WTC11 (cell line): Measurements from ENCODE around the gene ACSL5. TPM values are rescaled to one million over a fixed set of nuclear protein-coding genes. Genes with fewer than 3 reads are reported as not detected.

ENCODE experiments used
- ATAC-seq: fragments of 200-7000 bp; cut with Tn5 transposase; 2 replicates; pipeline ENCODE4 v1.10.0; 2021; ENCODE audit warnings: mild to moderate bottlenecking, moderate library complexity
- CTCF ChIA-PET: fragments of 300-600 bp; sonication (Branson Sonifier 250); formaldehyde crosslinking; loops from one replicate; lab custom pipeline; 2021; ENCODE audit warnings: antibody characterized with exemption; lab: Charles Lee
- POLR2A ChIA-PET: fragments of 350-600 bp; sonication (Branson Sonifier 250); formaldehyde crosslinking; loops from one replicate; lab custom pipeline; 2021; ENCODE audit warnings: antibody characterized with exemption; lab: Charles Lee
- DNase-seq: peaks from one replicate; pipeline ENCODE4 v3.0.0; 2021; ENCODE audit warnings: low spot score
- H3K27ac Mint-ChIP-seq: 2 replicates; pipeline ENCODE4 v1.8.0; 2021; ENCODE audit warnings: mixed read lengths
- H3K27me3 Mint-ChIP-seq: 2 replicates; pipeline ENCODE4 v1.8.0; 2021; ENCODE audit warnings: low read depth, mild to moderate bottlenecking, moderate library complexity, mixed read lengths
- H3K36me3 Mint-ChIP-seq: 2 replicates; pipeline ENCODE4 v1.8.0; 2021; ENCODE audit warnings: mixed read lengths
- H3K4me1 Mint-ChIP-seq: 2 replicates; pipeline ENCODE4 v1.8.0; 2022; ENCODE audit warnings: mixed read lengths
- H3K4me3 Mint-ChIP-seq: 2 replicates; pipeline ENCODE4 v1.8.0; 2021; ENCODE audit warnings: mild to moderate bottlenecking, moderate library complexity, mixed read lengths
- H3K9me3 Mint-ChIP-seq: 2 replicates; pipeline ENCODE4 v1.8.0; 2021; ENCODE audit warnings: mixed read lengths
- ETV6 ChIP-seq: sonication (generic); formaldehyde crosslinking; IDR thresholded peaks from 2 replicates; pipeline ENCODE4 v1.8.1; 2022; ENCODE audit warnings: mild to moderate bottlenecking, missing genetic modification reagents
- FOXP1 ChIP-seq: sonication (generic); formaldehyde crosslinking; IDR thresholded peaks from 2 replicates; pipeline ENCODE4 v1.8.0; 2022; ENCODE audit warnings: missing genetic modification reagents, mild to moderate bottlenecking, moderate library complexity, borderline replicate concordance
- NFATC4 ChIP-seq: fragments of 250-450 bp; sonication (Bioruptor Pico); IDR thresholded peaks from 2 replicates; pipeline ENCODE4 v1.9.0; 2021; ENCODE audit warnings: mild to moderate bottlenecking
- TCF7 ChIP-seq: sonication (generic); formaldehyde crosslinking; IDR thresholded peaks from 2 replicates; pipeline ENCODE4 v1.8.0; 2022; ENCODE audit warnings: mild to moderate bottlenecking, low read depth, missing genetic modification reagents, moderate library complexity
- ZNF232 ChIP-seq: sonication (generic); formaldehyde crosslinking; IDR thresholded peaks from 2 replicates; pipeline ENCODE4 v1.8.0; 2022; ENCODE audit warnings: mild to moderate bottlenecking, missing genetic modification reagents
- ZNF396 ChIP-seq: fragments of 250-450 bp; sonication (Bioruptor Pico); IDR thresholded peaks from 2 replicates; pipeline ENCODE4 v1.8.0; 2021; ENCODE audit warnings: mild to moderate bottlenecking, moderate library complexity, borderline replicate concordance
- ZNF423 ChIP-seq: fragments of 250-450 bp; sonication (Bioruptor Pico); IDR thresholded peaks from 2 replicates; pipeline ENCODE4 v2.1.2; 2022; ENCODE audit warnings: mild to moderate bottlenecking, moderate library complexity
- total RNA-seq: library from RNA; stranded (reverse); gene quantifications from 3 replicates; pipeline ENCODE4 v1.2.3, GENCODE V29; 2021
- TF ChIP-seq, protein P1 (sequence below): fragments of 250-450 bp; sonication (Bioruptor Pico); IDR thresholded peaks from 2 replicates; pipeline ENCODE4 v1.8.0; 2021; ENCODE audit warnings: mild to moderate bottlenecking
- TF ChIP-seq, protein P2 (sequence below): sonication (generic); formaldehyde crosslinking; IDR thresholded peaks from 2 replicates; pipeline ENCODE4 v1.8.1; 2022; ENCODE audit warnings: low read depth, missing genetic modification reagents, borderline replicate concordance
- TF ChIP-seq, protein P3 (sequence below): sonication (generic); formaldehyde crosslinking; conservative IDR thresholded peaks from 2 replicates; pipeline ENCODE4 v1.8.1; 2023; ENCODE audit warnings: mild to moderate bottlenecking, low read depth, missing genetic modification reagents, moderate library complexity
- TF ChIP-seq, protein P4 (sequence below): fragments of 250-450 bp; sonication (Bioruptor Pico); IDR thresholded peaks from 2 replicates; pipeline ENCODE4 v1.9.0; 2021; ENCODE audit warnings: moderate library complexity, mild to moderate bottlenecking, inconsistent platforms, borderline replicate concordance
- TF ChIP-seq, protein P5 (sequence below): sonication (generic); formaldehyde crosslinking; IDR thresholded peaks from 2 replicates; pipeline ENCODE4 v1.8.0; 2023; ENCODE audit warnings: missing genetic modification reagents
- TF ChIP-seq, protein P6 (sequence below): fragments of 250-450 bp; sonication (Bioruptor Pico); IDR thresholded peaks from 2 replicates; pipeline ENCODE4 v1.9.0; 2021; ENCODE audit warnings: mild to moderate bottlenecking
- TF ChIP-seq, protein P7 (sequence below): fragments of 250-450 bp; sonication (Bioruptor Pico); IDR thresholded peaks from 2 replicates; pipeline ENCODE4 v1.9.0; 2021; ENCODE audit warnings: mild to moderate bottlenecking, borderline replicate concordance
- TF ChIP-seq, protein P8 (sequence below): sonication (generic); formaldehyde crosslinking; IDR thresholded peaks from 2 replicates; pipeline ENCODE4 v1.8.0; 2022; ENCODE audit warnings: mild to moderate bottlenecking, missing genetic modification reagents

The ACSL5 gene
- total RNA-seq, 1 experiment from 2014 or later = 0.22 TPM

DNA sequence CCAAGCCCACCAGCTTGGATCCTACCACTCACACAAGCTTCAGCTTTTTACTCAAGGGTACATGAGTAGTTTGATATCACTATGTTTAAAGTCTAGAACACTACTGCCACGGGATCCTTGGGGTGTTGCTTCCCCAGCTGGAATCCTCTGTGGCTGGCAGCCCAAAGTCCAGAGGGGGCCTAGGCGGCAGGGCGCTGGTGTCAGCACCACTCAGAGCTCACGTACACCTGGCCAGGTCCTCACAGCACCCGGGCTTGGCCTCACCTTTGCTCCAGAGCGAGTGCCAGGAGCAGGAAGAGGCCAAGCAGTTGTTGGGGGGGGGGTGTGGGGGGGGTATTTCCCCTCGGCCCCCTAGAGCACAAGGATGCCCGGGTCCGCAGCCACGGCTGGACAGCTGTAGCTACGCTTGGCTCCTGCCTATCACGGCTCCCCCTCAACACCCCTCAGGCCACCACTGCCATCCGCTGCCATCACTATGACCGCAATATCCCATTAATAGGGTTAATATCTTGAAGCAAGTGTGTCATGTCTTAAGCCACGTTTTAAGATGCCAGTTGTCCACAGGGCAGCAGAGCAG lies 55.8 kb downstream of the ACSL5 start:
- CTCF ChIA-PET = no interaction called here
- Mint-ChIP-seq H3K4me3 (no peak overlapping the region), H3K9me3 (no peaks in the 10 kb centered on the region), H3K27ac (no peak overlapping the region), H3K36me3 (peaks cover 26% of the 10 kb centered on the region), H3K4me1 (no peaks in the 10 kb centered on the region), H3K27me3 (no peaks in the 10 kb centered on the region)
- POLR2A ChIA-PET = no interaction called here
- ATAC-seq = no peak
- DNase-seq = no peak
- TF ChIP-seq ZNF396 (CRISPR knock-in tag) (no peak), ZNF232 (CRISPR knock-in tag) (no peak), TCF7 (CRISPR knock-in tag) (no peak), ZNF423 (CRISPR knock-in tag) (no peak), NFATC4 (CRISPR knock-in tag) (no peak), ETV6 (CRISPR knock-in tag) (no peak), FOXP1 (CRISPR knock-in tag) (no peak)
- TF ChIP-seq, protein P1, sequence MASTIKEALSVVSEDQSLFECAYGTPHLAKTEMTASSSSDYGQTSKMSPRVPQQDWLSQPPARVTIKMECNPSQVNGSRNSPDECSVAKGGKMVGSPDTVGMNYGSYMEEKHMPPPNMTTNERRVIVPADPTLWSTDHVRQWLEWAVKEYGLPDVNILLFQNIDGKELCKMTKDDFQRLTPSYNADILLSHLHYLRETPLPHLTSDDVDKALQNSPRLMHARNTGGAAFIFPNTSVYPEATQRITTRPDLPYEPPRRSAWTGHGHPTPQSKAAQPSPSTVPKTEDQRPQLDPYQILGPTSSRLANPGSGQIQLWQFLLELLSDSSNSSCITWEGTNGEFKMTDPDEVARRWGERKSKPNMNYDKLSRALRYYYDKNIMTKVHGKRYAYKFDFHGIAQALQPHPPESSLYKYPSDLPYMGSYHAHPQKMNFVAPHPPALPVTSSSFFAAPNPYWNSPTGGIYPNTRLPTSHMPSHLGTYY (CRISPR knock-in tag) = no peak
- TF ChIP-seq, protein P2, sequence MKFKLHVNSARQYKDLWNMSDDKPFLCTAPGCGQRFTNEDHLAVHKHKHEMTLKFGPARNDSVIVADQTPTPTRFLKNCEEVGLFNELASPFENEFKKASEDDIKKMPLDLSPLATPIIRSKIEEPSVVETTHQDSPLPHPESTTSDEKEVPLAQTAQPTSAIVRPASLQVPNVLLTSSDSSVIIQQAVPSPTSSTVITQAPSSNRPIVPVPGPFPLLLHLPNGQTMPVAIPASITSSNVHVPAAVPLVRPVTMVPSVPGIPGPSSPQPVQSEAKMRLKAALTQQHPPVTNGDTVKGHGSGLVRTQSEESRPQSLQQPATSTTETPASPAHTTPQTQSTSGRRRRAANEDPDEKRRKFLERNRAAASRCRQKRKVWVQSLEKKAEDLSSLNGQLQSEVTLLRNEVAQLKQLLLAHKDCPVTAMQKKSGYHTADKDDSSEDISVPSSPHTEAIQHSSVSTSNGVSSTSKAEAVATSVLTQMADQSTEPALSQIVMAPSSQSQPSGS (CRISPR knock-in tag) = no peak
- TF ChIP-seq, protein P3, sequence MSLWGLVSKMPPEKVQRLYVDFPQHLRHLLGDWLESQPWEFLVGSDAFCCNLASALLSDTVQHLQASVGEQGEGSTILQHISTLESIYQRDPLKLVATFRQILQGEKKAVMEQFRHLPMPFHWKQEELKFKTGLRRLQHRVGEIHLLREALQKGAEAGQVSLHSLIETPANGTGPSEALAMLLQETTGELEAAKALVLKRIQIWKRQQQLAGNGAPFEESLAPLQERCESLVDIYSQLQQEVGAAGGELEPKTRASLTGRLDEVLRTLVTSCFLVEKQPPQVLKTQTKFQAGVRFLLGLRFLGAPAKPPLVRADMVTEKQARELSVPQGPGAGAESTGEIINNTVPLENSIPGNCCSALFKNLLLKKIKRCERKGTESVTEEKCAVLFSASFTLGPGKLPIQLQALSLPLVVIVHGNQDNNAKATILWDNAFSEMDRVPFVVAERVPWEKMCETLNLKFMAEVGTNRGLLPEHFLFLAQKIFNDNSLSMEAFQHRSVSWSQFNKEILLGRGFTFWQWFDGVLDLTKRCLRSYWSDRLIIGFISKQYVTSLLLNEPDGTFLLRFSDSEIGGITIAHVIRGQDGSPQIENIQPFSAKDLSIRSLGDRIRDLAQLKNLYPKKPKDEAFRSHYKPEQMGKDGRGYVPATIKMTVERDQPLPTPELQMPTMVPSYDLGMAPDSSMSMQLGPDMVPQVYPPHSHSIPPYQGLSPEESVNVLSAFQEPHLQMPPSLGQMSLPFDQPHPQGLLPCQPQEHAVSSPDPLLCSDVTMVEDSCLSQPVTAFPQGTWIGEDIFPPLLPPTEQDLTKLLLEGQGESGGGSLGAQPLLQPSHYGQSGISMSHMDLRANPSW (CRISPR knock-in tag) = no peak
- TF ChIP-seq, protein P4, sequence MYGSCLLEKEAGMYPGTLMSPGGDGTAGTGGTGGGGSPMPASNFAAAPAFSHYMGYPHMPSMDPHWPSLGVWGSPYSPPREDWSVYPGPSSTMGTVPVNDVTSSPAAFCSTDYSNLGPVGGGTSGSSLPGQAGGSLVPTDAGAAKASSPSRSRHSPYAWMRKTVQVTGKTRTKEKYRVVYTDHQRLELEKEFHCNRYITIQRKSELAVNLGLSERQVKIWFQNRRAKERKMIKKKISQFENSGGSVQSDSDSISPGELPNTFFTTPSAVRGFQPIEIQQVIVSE (CRISPR knock-in tag) = no peak
- TF ChIP-seq, protein P5, sequence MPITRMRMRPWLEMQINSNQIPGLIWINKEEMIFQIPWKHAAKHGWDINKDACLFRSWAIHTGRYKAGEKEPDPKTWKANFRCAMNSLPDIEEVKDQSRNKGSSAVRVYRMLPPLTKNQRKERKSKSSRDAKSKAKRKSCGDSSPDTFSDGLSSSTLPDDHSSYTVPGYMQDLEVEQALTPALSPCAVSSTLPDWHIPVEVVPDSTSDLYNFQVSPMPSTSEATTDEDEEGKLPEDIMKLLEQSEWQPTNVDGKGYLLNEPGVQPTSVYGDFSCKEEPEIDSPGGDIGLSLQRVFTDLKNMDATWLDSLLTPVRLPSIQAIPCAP (CRISPR knock-in tag) = no peak
- TF ChIP-seq, protein P6, sequence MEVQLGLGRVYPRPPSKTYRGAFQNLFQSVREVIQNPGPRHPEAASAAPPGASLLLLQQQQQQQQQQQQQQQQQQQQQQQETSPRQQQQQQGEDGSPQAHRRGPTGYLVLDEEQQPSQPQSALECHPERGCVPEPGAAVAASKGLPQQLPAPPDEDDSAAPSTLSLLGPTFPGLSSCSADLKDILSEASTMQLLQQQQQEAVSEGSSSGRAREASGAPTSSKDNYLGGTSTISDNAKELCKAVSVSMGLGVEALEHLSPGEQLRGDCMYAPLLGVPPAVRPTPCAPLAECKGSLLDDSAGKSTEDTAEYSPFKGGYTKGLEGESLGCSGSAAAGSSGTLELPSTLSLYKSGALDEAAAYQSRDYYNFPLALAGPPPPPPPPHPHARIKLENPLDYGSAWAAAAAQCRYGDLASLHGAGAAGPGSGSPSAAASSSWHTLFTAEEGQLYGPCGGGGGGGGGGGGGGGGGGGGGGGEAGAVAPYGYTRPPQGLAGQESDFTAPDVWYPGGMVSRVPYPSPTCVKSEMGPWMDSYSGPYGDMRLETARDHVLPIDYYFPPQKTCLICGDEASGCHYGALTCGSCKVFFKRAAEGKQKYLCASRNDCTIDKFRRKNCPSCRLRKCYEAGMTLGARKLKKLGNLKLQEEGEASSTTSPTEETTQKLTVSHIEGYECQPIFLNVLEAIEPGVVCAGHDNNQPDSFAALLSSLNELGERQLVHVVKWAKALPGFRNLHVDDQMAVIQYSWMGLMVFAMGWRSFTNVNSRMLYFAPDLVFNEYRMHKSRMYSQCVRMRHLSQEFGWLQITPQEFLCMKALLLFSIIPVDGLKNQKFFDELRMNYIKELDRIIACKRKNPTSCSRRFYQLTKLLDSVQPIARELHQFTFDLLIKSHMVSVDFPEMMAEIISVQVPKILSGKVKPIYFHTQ = no peak
- TF ChIP-seq, protein P7, sequence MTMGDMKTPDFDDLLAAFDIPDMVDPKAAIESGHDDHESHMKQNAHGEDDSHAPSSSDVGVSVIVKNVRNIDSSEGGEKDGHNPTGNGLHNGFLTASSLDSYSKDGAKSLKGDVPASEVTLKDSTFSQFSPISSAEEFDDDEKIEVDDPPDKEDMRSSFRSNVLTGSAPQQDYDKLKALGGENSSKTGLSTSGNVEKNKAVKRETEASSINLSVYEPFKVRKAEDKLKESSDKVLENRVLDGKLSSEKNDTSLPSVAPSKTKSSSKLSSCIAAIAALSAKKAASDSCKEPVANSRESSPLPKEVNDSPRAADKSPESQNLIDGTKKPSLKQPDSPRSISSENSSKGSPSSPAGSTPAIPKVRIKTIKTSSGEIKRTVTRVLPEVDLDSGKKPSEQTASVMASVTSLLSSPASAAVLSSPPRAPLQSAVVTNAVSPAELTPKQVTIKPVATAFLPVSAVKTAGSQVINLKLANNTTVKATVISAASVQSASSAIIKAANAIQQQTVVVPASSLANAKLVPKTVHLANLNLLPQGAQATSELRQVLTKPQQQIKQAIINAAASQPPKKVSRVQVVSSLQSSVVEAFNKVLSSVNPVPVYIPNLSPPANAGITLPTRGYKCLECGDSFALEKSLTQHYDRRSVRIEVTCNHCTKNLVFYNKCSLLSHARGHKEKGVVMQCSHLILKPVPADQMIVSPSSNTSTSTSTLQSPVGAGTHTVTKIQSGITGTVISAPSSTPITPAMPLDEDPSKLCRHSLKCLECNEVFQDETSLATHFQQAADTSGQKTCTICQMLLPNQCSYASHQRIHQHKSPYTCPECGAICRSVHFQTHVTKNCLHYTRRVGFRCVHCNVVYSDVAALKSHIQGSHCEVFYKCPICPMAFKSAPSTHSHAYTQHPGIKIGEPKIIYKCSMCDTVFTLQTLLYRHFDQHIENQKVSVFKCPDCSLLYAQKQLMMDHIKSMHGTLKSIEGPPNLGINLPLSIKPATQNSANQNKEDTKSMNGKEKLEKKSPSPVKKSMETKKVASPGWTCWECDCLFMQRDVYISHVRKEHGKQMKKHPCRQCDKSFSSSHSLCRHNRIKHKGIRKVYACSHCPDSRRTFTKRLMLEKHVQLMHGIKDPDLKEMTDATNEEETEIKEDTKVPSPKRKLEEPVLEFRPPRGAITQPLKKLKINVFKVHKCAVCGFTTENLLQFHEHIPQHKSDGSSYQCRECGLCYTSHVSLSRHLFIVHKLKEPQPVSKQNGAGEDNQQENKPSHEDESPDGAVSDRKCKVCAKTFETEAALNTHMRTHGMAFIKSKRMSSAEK (CRISPR knock-in tag) = no peak
- TF ChIP-seq, protein P8, sequence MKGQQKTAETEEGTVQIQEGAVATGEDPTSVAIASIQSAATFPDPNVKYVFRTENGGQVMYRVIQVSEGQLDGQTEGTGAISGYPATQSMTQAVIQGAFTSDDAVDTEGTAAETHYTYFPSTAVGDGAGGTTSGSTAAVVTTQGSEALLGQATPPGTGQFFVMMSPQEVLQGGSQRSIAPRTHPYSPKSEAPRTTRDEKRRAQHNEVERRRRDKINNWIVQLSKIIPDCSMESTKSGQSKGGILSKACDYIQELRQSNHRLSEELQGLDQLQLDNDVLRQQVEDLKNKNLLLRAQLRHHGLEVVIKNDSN (CRISPR knock-in tag) = no peak
